ENCODE results near the gene WDR93.

The WDR93 gene

DNA sequence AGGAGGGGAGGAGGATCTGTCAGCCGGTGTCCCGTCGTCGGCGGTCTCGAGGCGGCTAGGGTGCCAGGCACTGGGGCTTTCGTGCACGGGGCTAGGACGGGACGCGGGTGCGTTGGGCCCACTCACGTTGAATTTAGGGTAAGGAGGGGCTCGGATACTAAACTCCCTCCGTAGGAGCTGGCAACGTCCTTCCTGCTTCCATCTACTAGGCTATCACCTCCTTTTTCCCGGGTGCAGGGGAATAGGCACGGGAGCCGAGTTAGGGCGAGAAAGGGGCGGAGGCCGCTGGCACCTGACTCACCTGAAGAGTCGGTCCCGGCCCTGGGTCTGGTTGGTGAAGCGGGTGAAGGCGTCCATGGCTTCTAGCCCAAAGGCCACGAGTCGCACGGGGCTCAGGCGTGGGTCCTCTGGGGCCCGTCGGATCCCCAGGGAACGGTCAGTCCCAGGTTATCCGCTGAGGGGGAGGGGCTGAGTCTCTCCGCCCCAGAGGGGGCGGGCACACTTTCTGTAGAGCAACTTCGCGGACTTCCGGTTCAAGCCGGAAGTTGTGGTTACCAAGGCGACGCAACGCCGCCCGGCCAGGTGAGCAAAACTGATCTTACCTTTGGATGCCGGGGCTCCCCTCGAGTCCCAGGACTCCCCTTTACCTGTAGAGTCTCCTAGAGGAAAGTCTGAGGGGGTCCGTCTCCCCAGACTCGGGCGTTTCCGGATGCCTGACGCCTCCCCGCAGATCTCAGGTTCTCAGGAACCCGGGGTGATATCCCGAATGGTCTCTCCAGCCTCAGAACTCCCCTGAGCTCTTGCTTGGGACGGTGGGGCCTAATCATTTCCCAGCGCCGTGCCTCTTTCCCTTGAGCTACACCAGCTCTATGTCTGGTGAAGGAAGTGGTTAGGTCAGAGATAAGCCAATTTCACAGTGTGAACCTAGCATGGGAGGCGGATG is at the start of gene WDR93, which contains the start of gene PEX11A:
Gene WDR93 (plus strand): TSS at position 536 of the 943 bp plus-strand sequence. CDS start 10,936 bp downstream, outside the sequence.
Gene PEX11A (minus strand): TSS at position 479 of the 943 bp plus-strand sequence. CDS start 122 bp downstream, at position 357.
- DNase-seq (ENCODE audit: low spot score) = peak; percentile 62

DNA sequence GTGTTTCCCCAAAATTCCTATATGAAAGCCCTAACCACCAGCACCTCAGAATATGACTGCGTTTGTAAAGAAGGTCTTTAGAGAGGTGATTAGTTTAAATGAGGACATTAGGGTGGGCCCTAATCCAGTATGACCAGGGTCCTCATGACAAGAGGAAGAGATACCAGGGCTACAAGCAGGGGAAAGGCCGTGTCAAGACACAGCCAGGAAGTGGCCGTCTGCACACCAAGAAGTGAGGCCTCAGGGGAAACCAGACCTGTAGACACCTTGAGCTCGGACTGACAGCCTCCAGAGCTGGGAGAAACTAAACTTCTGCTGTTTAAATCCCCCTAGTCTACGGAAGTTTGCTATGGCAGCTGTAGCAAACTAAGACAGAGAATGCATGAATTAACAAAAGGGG is 49.6 kb upstream of the WDR93 start:
- no peak for DNase-seq (ENCODE audit: low spot score)

GRCh38 chr15:89642106-89642505 is 48.5 kb upstream of the WDR93 start:
- no peak for DNase-seq (ENCODE audit: low spot score)

DNA sequence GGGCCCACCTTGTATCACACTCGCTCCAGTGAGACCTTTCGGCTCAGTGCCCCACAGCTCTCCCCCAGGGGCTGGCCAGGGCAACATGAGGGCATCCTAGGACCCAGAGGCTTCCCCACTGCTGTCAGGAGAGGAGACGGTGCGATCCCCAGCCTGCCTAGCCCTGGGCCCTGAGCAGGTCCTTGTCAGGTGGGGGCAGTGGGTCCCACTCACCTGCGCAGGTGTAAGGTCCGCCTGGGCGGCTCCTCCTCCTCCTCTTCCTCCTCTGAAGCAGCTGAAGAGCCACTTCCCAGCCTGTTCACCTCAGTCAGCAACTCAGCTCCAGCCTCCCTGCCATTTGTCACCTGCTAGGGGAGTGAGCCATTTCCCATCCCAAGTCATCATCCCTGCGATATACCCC is 44.9 kb upstream of the WDR93 start:
- DNase-seq (ENCODE audit: low spot score) = no peak

- DNase-seq (ENCODE audit: low spot score) = no peak
Measured at GRCh38 chr15:89646416-89647141, 44.0 kb upstream of the WDR93 start.

GRCh38 chr15:89647191-89647851 is 43.3 kb upstream of the WDR93 start:
- peak; percentile 73 for DNase-seq (ENCODE audit: low spot score)

GRCh38 chr15:89648106-89649012 is 42.3 kb upstream of the WDR93 start:
- no peak for DNase-seq (ENCODE audit: low spot score)

- no peak for DNase-seq (ENCODE audit: low spot score)
Measured at GRCh38 chr15:89649013-89649625, 41.5 kb upstream of the WDR93 start.

GRCh38 chr15:89649716-89650115 is 40.9 kb upstream of the WDR93 start:
- no peak for DNase-seq (ENCODE audit: low spot score)

- no peak for DNase-seq (ENCODE audit: low spot score)
Measured at GRCh38 chr15:89652131-89652530, 38.5 kb upstream of the WDR93 start.

GRCh38 chr15:89652666-89653065 is 37.9 kb upstream of the WDR93 start:
- DNase-seq (ENCODE audit: low spot score) = no peak

- no peak for DNase-seq (ENCODE audit: low spot score)
Measured at GRCh38 chr15:89653578-89653977, 37.0 kb upstream of the WDR93 start.

- DNase-seq (ENCODE audit: low spot score) = no peak
Measured at GRCh38 chr15:89654301-89654761, 36.3 kb upstream of the WDR93 start.

DNA sequence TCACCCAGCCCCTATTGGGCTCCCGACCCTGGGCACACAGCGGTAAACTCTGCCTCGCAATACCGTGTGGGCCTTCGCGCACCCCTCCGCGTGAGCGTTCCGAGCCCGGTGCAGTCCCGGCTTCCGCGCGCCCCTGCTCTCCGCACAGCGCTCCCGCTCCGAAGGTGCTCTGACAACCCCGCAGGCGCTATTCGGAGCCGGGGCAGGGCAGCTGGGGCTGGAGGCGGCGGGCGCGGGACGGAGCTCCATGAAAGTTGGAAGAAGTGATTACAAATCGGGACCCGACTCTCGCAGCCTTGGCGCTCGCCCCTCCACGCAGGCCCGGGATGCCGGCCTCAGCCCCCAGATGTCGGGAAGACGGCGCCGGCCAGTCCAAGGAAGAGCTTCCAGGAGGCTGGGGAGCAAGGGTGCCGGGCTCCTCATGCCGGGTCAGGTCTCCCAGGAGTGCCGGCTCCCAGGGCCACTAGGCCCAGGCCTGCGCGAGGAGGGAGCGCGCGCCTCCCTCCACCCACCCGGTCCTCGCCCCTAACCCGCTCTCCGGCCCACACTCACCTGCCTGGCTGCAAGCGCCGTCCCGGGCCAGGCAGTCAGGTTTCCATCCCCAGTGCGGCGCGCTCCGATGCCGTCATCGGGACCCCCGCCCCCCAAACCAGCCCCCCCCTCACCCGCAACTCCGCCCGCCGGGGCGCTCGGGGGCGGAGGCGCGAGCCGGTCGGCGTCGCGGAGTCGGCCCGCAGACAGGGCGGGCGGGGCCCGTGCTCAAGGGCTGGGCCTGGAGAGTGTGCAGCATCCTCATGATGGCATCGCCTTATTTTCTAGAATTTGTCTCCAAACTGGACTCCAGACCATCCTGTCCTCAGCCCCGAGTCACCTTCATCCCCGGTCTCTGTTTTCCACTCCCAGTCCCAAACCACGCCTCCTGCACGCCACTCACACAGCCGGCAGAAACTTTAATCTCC is 35.5 kb upstream of the WDR93 start, which contains the start of gene KIF7:
Gene KIF7 (minus strand): TSS at position 621 of the 959 bp plus-strand sequence. CDS start 2,537 bp downstream, outside the sequence.
- peak; percentile 33 for DNase-seq (ENCODE audit: low spot score)

- DNase-seq (ENCODE audit: low spot score) = no peak
Measured at GRCh38 chr15:89656116-89656815, 34.3 kb upstream of the WDR93 start.

DNA sequence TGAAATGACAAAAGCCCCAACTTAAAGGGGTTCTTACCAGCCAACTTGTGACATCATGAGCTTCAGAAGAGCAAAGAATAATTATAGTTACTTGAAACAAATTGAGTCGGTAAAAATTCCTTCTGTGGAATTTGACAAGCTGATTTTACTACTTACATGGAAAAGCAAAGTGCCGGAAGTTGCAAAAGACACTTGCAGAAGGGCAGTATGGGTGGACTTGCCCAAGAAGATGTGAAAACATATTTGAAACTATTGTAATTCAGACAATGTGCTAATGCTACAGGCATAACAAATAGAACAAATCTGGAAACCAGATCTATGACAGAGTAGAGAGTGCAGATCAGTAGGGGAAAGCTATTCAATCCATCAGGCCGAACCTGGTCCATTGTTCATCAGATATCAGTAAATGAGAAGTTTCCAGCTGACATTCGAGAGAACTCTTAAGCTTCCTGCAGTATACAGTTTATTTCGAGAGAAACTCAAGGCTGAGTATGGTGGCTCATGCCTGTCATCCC is 32.9 kb upstream of the WDR93 start:
- DNase-seq (ENCODE audit: low spot score) = no peak

DNA sequence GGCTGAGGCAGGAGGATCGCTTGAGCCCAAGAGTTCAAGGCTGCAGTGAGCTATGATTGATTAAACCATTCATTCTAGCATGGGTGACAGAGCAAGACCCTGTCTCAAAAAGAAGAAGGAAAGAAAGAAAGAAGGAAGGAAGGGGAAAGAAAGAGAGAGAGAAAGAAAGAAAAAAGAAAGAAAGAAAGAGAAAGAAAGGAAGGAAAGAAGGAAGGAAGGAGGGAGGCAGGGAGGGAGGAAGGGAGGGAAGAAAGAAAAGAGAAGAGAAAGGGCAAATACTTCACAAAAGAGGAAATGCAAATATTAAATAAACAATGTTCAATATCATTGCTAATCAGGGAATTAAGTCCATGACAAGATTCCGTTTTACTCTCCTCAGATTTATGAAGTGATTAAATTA is 31.3 kb upstream of the WDR93 start:
- DNase-seq (ENCODE audit: low spot score) = no peak

- DNase-seq (ENCODE audit: low spot score) = no peak
Measured at GRCh38 chr15:89660556-89660955, 30.1 kb upstream of the WDR93 start.
